HG03095 (cell line): ENCODE data around the gene CCDC192.

Experiments
- ATAC-seq: cut with Tn5 transposase; IDR thresholded peaks from one replicate; pipeline ENCODE4 v1.9.1; 2021; ENCODE audit warnings: moderate library complexity; ENCODE audit not compliant: unreplicated experiment

Gene CCDC192

DNA sequence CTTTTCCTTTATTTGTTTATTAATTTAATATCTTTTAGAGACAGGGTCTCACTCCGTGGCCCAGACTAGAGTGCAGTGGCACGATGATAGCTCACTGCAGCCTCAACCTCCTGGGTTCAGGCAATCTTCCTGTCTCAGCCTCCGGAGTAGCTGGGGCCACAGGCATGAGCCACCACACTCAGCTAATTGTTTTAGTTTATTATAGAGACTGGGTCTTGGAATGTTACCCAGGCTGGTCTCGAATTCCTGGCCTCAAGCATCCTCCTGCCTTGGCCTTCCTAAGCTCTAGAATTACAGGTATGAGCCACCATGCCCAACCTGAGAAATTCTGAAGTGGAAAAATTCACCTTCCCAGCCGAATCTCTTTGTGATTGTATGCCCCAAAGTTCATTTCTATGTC lies 240.9 kb downstream of the CCDC192 start:
- no peak for ATAC-seq

DNA sequence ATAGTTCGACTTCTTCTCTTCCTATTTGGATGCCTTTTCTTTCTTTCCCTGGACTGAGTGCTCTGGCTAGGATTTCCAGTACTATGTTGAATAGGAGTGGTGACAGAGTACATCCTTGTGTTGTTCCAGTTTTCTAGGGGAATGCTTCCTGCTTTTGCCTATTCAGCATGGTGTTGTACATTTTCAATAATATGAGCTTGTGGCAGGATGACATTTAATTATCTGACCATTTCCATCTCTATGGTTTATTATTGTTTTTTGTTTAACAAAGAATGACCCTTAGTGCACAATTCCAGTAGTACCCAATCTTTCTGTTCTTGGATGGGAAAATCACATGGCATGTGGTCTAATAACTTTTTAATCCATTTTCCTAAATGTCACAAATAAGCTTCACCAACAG lies 244.8 kb downstream of the CCDC192 start:
- ATAC-seq, result no peak

DNA sequence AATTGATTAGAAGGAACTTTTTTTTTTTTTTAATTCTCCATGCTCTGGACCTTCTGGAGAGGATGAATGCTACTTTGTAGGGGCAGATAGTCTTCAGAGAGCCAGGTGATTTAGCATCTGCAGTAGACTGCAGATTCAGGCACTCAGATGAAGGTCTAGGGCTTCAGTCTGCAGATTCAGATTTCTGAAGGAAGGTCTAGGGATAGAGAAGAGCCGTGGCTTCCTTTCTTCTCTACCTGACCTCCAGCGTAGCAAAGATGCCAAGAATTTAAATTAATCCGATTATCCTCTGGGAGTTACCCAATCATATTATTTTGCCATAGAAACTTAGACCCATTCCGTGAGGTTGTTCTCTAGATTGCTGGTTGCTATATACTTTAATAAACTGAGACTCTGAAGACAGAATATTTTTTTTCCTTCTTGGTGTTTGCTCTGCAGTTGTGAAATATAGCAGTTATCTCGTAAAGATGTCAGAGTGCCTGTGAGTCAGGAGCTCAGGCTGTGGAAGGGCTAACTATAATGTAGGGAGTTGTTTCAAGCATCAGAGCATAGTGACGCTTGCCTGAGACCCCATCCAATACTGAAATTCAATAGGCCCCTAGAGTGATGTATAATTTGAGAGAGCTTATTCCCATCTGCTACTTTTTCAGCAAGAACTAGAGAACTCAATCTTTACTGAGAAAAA lies 247.7 kb downstream of the CCDC192 start:
- no peak for ATAC-seq

DNA sequence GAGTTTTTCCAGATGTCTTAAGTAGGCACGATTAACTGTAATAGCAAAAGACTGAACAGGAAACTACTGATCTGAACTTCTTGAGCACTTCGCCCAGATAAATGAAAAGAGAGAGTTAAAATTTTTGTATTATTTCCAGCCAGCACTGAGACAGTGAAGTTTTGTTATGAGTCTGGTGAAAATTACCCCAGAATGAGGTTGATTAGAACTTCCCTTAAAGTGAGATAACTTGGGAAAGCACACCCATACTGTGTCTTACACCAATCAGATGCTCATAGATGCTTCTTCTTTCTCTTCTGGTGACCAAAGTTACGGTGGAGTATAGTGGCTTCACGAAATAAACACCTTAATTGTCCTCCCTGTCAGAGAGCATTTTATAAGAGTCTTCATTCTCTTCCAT lies 248.6 kb downstream of the CCDC192 start:
- ATAC-seq, result no peak

DNA sequence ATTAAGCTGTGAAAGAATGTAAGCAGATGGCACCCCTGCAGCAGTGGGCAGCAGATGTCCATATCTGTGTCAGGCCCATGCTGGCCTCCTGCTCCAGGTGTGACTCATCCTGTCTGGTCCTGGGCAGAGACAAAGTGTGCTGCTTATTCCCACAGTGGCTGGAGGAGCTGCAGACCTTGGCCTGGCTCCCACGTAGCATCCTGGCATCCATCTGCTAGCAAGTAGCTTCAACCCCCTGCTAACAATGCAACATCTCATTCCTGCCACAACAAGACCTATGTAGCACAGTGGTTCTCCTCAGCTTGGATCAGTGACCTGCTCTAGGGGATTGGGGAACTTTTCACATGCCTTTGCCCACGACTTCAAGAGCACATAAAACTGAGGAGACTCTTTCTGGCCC lies 254.0 kb downstream of the CCDC192 start:
- ATAC-seq, result no peak

DNA sequence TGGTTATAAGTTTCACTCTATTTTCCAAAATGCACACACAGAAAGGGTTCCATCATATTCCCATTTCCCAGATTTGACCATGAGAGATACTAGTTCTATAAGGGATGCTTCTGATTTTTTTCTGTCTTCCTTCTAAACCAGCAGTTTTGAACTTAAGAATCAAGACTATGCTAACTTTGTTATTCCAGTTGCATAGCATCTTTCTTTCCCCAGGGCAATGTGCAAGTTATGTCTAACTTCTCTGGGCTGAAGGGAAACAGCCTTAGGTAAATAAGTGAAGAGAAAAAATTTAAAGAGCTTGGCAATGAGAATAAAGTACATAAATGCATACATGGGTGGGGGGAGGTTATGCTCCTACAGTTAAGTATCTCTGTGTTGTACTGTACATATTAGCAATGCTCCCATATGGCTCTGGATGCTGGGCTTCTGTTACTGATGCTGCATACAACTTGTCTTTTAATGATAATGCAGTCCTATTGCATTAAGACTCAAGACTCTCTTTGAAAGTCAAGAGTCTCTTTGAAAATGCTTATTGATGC lies 254.6 kb downstream of the CCDC192 start:
- no peak for ATAC-seq

DNA sequence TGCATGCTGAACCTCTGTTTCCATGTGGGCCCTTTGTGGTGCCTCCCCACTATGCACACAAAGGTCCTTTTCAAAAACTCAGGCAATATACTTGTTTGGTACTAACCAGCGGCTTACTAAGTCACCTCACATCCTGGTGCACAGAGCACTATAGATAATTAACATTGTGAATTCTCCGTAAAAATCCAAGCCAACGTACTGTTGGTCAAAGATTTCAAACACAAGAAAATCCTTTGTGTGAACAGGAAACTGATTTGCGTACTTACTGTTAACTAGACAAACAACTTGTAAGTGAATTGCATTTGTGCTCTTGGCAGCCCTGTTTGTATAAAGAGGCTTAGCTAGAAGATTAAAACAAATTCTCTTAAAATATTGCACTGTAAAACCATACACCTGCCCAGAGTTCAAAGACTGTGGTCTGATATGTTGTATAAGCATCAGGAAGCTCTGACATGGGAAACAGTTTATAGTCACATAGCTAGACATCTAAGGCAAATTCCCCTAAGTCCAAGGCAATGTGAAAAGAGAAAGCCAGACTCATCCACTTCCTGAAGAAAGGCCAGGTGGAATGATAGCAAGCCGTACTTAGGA lies 255.3 kb downstream of the CCDC192 start:
- ATAC-seq, result no peak

DNA sequence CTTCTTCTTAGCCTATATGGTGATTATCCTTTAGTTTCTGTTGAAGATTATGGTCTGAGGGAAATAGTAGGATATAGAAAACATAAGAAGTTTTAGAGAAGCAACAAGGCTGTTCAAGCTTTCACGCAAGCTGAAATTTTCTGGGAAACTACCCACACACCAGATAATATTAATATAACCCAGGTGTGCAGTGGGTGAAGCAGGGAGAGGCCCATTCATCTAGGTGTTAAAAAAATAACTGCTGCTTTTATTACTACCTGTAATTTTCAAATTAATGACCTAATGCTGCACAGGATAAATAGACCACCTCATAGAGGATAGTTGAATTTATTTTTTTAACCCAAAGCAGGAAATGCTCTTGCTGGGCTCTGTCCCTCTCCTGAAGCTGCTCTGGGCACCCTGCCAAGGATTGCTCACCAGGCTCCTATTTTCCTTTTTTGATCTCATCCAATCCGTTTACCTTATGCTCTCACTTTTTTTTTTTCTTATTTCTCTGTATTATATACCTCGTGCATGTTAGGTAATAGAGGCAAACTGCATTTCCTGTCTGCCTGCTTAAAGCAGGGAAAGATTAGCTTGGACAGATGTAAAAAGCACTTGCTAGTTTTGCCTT lies 256.1 kb downstream of the CCDC192 start:
- no peak for ATAC-seq

DNA sequence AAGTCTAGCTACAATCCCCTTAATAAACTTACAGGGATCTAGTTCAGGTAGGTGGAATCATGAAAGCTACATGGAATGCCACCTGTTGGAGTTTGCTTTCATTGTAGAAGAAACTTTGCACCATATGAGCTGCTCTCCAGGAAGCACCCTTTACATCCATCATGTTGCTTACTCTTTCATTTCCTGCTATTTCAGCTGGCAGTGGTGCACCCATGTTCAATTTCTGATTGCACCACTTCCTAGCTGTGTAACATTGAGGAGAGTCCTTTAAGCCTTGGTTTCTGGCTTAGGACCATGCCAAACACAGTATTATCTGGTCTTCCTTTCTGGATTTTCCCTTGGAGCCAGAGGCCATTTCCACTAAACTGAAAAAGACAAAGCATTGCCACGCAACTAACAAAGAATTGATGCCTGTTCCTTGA lies 257.1 kb downstream of the CCDC192 start:
- no peak for ATAC-seq

DNA sequence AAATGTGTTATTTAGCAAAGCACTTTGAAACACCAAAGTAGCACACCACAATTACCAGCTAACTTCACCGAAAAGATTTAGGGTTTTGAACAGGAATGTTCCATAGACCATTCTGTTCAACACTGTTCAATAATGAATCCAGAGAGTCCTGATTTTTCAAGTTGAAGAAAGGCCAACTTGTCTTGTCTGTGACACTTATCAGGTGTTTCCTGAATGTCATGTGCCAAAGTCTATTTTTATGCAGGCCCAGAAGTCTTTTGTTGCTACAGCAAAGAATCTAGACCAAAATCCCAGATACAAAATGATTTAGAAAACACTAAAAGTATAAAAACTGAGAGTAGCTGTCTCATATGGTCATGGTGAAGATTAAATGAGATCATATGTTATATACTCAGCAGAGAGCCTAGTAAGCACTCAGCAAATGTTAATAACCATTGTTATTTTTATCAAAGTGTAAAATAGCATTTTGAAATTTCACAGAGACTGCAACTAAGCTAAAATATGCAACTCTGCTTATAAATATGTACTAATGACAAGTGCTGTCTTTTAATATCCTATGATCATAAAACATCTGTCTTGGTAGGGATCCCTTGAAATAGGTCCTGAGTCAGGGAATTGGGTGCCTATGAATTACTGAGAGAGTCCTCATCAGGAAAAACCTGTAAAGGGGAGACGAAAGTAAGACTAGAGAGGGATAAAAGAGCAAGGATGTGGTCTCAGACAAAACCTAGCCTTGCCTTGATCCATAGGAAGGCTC lies 258.0 kb downstream of the CCDC192 start:
- ATAC-seq, result no peak

DNA sequence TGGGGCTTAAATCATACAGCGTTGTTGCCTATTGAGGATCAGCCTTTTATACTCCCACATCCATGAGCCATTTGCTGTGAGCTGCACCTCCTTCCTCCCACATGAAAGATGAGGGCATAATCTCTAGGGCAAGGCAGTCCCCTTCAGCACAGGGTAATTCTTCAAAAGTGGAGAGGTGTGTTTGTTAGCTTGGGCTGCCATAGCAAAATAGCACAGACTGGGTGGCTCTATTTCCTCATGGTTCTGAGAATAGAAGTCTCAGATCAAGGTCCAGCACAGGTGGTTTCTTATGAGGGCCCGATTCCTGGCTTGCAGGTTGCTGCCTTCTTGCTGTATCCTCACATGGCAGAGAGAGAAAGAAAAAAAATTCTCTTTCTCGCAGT lies 258.6 kb downstream of the CCDC192 start:
- no peak for ATAC-seq

DNA sequence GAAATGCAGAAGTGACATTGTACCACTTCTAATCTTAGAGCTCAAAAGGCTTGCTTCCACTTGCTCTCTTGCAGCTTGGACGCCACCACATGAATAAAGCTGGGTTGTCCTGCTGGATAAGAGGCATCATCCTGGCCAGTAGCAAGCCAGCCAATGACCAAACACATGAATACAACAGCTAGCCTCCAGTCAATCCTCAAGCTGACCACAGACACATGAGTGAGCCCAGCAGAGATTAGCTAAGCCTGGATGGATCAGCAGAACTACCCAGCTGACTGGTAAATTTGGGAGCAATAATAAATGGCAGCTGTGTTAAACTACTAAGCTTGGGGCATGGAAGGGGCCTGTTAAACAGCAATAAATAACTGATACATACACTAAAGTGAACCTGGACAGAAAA lies 259.3 kb downstream of the CCDC192 start:
- ATAC-seq, result no peak

DNA sequence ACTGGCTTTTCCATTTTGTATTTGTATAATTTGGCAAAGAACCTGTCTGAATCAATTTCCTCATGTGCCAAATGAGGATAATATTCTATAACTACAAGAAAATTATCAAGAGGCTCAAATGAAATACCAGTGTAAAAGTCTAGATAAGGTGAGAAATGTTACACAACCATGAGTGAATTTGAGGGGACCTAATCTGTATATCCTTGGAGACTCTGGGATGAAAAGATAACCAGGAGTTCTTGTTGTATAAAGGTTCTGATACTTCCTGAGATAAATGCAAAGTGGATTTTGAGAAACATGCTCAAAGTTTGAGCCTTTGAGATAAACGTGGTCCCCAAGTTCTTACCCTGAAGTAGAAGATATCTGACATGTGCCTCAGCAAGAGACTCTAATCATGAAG lies 260.0 kb downstream of the CCDC192 start:
- no peak for ATAC-seq

DNA sequence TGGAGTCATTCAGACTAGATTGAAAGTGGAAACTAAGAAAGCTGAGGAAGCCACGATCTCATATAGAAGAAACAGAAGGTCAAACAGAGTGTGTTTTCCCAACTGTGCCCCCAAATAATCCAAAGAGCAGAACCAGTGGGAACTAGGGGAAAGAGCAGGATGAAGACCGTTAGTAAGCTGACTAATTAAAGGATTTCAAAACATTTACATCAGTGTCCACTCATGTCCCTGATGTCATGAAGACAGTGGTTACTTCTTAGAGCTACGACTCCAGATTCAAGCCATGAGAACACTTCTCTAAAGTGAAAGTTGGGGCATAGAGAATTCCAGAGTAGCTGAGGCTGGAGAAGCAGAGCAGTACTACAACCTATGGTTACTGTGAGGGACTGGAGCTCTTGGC lies 260.7 kb downstream of the CCDC192 start:
- no peak for ATAC-seq

DNA sequence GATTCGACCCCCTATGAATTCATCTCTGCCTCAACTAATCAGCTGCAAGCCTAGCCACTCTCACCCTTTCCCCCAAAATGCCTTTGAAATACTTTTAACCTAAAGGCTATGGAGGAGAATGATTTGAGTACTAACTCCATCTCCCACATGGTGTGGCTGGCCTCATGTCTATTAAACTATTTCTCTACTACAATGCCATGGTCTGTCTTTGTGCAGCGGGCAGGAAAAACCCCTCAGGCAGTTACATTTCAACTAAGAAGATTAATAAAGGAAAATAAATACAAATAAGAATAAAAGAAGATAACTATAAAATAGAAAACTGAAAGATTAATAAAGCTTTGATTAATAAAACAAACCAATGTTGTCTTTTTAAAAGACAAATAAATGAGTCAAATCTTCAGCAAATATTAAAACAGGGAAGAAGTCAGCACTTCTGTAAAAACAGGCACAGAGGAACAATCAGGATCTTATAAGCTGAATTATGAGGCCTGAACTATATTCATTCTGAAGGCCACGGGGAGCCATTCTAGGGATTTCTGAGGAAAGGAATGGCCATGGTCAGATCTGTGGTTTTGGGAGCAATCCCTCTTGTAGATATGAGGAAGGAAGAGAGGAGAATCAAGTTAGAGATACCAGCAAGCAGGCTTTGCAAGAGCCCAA lies 264.3 kb downstream of the CCDC192 start:
- ATAC-seq, result no peak

DNA sequence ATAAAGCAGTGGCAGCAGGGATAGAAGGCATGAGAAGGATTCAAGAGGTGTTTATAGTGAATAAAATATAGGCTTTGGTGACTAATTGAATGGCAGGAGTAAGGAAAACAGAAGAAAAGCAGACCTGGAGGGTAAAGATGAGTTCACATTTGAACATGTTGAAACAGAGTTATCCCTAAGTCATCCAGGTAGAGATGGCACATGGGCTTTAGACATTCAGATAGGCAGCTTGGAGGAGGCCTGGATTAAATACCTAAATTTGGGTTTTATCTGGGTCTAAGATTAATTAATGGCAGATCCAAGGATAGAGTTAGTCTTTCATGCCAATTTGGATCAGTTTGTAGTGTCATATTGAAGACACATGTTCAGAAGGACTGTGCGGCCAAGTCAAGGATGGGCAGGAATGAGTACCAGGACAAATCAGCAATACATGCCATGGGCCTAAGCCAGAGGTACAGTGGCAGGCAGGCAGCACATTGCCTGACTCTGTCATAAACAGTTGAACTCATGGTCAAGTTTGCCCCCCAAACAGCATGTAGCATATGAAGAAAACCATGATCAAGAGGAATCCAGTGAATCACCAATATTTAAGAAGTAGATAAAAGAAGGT lies 264.9 kb downstream of the CCDC192 start:
- no peak for ATAC-seq

DNA sequence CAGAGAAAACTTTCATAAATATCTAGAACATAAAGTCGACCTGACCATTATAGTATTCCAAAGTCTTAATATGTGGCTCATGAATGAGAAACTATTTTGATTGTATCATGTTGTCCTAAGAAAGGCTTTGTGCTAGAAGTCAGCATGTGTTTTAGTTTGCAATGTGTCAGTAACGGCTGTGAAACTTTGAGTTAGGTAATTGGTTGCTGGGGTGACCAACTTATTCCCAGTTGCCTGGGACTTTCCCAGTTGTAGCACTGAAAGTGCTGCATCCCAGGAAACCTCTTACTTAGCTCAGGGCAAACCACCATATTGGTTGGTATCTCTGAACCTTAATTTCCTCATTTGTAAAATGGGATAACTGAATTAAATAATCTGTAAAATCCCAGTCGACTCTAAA lies 265.8 kb downstream of the CCDC192 start:
- no peak for ATAC-seq

DNA sequence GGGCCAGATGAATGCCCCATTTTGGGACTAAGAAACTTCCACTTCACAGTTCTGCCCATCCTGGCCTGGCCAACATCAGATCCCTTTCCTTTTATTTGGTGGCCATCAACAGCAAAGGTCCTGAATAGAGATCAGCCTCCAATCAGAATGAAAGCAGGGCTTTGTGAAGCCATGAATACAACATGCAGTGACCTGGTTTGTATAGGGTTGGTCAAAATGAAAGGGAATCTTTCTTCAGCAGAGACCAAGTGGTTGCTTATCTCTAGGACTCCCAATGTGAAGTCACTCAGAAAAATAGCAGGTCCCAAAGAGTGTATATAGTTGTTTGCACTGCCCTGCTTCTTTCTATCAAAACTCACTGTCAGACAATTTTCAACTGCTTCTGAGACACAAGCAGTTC lies 266.5 kb downstream of the CCDC192 start:
- no peak for ATAC-seq

DNA sequence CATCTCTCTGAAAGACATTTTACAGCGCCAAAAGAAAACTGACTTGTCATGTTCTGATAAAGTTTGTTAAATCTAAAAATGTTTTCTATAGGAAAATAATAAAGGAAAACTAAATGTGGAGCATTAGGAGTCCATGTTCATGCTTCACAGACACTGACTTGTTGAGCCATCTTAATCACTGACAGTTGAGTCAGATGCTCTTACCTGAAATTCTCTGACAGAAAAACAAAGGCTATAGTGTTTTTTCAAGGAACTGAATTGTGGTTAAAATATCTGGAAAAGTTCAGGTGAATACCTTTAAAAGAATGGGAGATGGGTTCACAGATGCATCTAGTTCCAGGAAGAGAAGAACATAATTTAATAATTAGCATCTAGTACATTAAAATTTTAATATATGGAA lies 266.9 kb downstream of the CCDC192 start:
- ATAC-seq, result no peak

DNA sequence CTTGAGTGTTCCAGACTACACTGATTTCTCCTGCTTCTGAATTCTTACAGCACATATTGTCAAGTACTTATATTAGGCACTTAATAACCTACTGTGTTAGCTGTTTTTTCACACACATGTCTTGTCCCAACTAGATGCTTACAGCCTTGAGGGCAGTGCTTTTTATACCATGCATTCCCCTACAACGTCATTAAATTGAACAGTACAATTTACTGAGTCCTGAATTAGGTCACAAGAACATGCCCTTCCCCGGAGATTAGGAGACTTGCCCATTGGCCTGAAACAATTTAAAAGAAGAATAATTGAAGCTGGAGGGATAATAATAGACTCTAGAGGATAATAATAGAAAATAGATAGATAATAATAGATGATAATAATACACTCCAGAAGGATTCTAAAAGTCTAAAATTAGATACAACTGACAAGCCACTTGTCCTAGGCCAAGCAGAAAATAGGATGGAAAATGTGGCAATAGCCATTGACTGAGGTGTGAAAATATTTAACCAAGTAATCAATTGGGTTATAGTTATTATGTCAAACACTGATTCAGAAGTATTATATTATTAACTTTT lies 267.7 kb downstream of the CCDC192 start:
- ATAC-seq, result no peak
